K562 (cell line): ENCODE results near the gene MYO3B. TPM values are rescaled to one million over a fixed set of nuclear protein-coding genes. Genes with fewer than 3 reads are reported as not detected.

Experiments
- ATAC-seq: fragments of 200-7000 bp; cut with Tn5 transposase; 3 replicates; pipeline ENCODE4 v1.9.1; 2020; ENCODE audit warnings: moderate library complexity
- BruUV-seq: library from RNA; stranded (reverse); fragments of 400-500 nt; replicated peaks from 2 replicates; lab custom pipeline; 2021; lab: Mats Ljungman, UMichigan
- CTCF ChIA-PET: fragments of 300-600 bp; formaldehyde crosslinking; extraction: SDS; loops from one replicate; lab custom pipeline; 2021; ENCODE audit warnings: low intra/inter-chr PET ratio; lab: Yijun Ruan, JAX
- POLR2A ChIA-PET: fragments of 300-600, 350-650 bp; sonication (Branson Sonifier 250); formaldehyde crosslinking; extraction: SDS; loops from one replicate; lab custom pipeline; 2021; ENCODE audit warnings: antibody characterized with exemption, inconsistent platforms; lab: Yijun Ruan, JAX
- DNase-seq, 4 experiments: peaks; one replicate each; pipeline versions ENCODE4 v3.0.0 to v3.0.0-alpha.2; 2011 to 2018; ENCODE audit warnings: low spot score in 3 of 4, mixed read lengths in 3 of 4; ENCODE audit errors: extremely low read depth in 1 of 4
- FAIRE-seq: peaks from 2 replicates; lab custom pipeline; 2011; peaks lifted over from hg19 to GRCh38; lab: Jason Lieb, UNC
- H2AFZ ChIP-seq: 2 replicates; pipeline ENCODE4 v1.6.0; 2011; ENCODE audit warnings: low read depth, low read length, control low read depth, inconsistent platforms
- H3K27ac ChIP-seq: fragments of 200-600 bp; 3 replicates; pipeline ENCODE4 v1.8.0; 2011; ENCODE audit warnings: low read depth, mild to moderate bottlenecking, control low read depth, inconsistent platforms, low read length, moderate library complexity, mixed read lengths; ENCODE audit errors: extremely low read depth
- H3K27me3 ChIP-seq, 2 experiments: fragments of 300-600 bp in 1 of 2; 2 replicates in 1 of 2; 3 replicates in 1 of 2; pipeline versions ENCODE4 v1.6.0 to v1.8.0; 2011; ENCODE audit warnings: inconsistent platforms in 2 of 2, low read length in 2 of 2, mild to moderate bottlenecking in 1 of 2, mixed read lengths in 1 of 2, moderate library complexity in 1 of 2; ENCODE audit not compliant: control insufficient read depth in 2 of 2, insufficient read depth in 2 of 2
- H3K36me3 ChIP-seq: fragments of 300-600 bp; 3 replicates; pipeline ENCODE4 v1.8.0; 2011; ENCODE audit warnings: mild to moderate bottlenecking, low read length, inconsistent platforms; ENCODE audit not compliant: control insufficient read depth, insufficient read depth
- H3K4me1 ChIP-seq, 2 experiments: fragments of 200-600 bp in 1 of 2; replicated peaks in 1 of 2; 2 replicates in 1 of 2; 3 replicates in 1 of 2; pipeline versions ENCODE4 v1.5.1 to v1.8.0; 2011; ENCODE audit warnings: inconsistent platforms in 2 of 2, low read length in 2 of 2, mild to moderate bottlenecking in 1 of 2, mixed read lengths in 1 of 2, moderate library complexity in 1 of 2; ENCODE audit not compliant: control insufficient read depth in 2 of 2, insufficient read depth in 2 of 2
- H3K4me2 ChIP-seq: 2 replicates; pipeline ENCODE4 v1.6.1; 2011; ENCODE audit warnings: low read length, control low read depth, inconsistent platforms, mixed read lengths; ENCODE audit not compliant: insufficient read depth
- H3K4me3 ChIP-seq: fragments of 200-600 bp; sonication (generic), shearing (Covaris generic); 2 replicates; pipeline ENCODE4 v1.5.1; 2016; ENCODE audit warnings: control low read depth, inconsistent platforms
- H3K79me2 ChIP-seq: fragments of 200-600 bp; 3 replicates; pipeline ENCODE4 v1.8.0; 2011; ENCODE audit warnings: low read length, inconsistent platforms; ENCODE audit not compliant: control insufficient read depth, insufficient read depth
- H3K9ac ChIP-seq, 2 experiments: 2 replicates each; pipeline versions ENCODE4 v1.6.0 to v1.6.1; 2011; ENCODE audit warnings: low read depth in 2 of 2, low read length in 2 of 2, control low read depth in 1 of 2, inconsistent platforms in 1 of 2, mild to moderate bottlenecking in 1 of 2, mixed read lengths in 1 of 2; ENCODE audit not compliant: insufficient read depth in 1 of 2
- H3K9me1 ChIP-seq: one replicate; pipeline ENCODE4 v1.6.0; 2011; ENCODE audit warnings: inconsistent platforms, mild to moderate bottlenecking, low read length, moderate library complexity; ENCODE audit not compliant: control insufficient read depth, insufficient read depth
- H3K9me3 ChIP-seq: replicated peaks from 2 replicates; pipeline ENCODE4 v1.5.1; 2011; ENCODE audit warnings: low read depth, low read length, inconsistent platforms; ENCODE audit not compliant: control insufficient read depth, insufficient read depth
- H4K20me1 ChIP-seq: replicated peaks from 2 replicates; pipeline ENCODE4 v1.6.1; 2011; ENCODE audit warnings: low read length, inconsistent platforms, mixed read lengths; ENCODE audit not compliant: control insufficient read depth, insufficient read depth
- AFF4 ChIP-seq: sonication (generic); formaldehyde crosslinking; IDR thresholded peaks from 2 replicates; pipeline ENCODE4 v1.8.0; 2023; ENCODE audit warnings: mild to moderate bottlenecking, missing genetic modification reagents
- ARID3B ChIP-seq: fragments of 250-450 bp; sonication (Bioruptor Pico); IDR thresholded peaks from 2 replicates; pipeline ENCODE4 v1.4.0; 2020; ENCODE audit warnings: borderline replicate concordance
- HCFC1 ChIP-seq: IDR thresholded peaks from 2 replicates; pipeline ENCODE4 v1.6.1; 2012; ENCODE audit warnings: low read depth, low read length, improper control_type of control experiment
- ID3 ChIP-seq, 2 experiments: fragments of 250-450 bp in 1 of 2; fragments of 450-650 bp in 1 of 2; sonication (Bioruptor Pico) in 1 of 2; IDR thresholded peaks; 2 replicates each; pipeline versions ENCODE4 v1.6.1 to v1.8.0; 2016 to 2021; ENCODE audit warnings: mild to moderate bottlenecking in 2 of 2, moderate library complexity in 2 of 2, missing compliant biosample characterization in 1 of 2, missing genetic modification characterization in 1 of 2
- NR4A1 ChIP-seq, 2 experiments: fragments of 250-450 bp in 1 of 2; fragments of 450-650 bp in 1 of 2; sonication (Bioruptor Pico) in 1 of 2; IDR thresholded peaks; 2 replicates each; pipeline versions ENCODE4 v1.4.0 to v1.6.1; 2016 to 2020; ENCODE audit warnings: mild to moderate bottlenecking in 2 of 2, missing compliant biosample characterization in 1 of 2, missing genetic modification characterization in 1 of 2, moderate library complexity in 1 of 2
- PHB ChIP-seq: fragments of 250-450 bp; sonication (Bioruptor Pico); IDR thresholded peaks from 2 replicates; pipeline ENCODE4 v1.5.0; 2021
- RBM39 ChIP-seq: fragments of 200-400 bp; formaldehyde crosslinking; optimal IDR thresholded peaks from 2 replicates; pipeline ENCODE3; 2018; ENCODE audit warnings: low read depth, low read length
- THRA ChIP-seq: fragments of 450-650 bp; IDR thresholded peaks from 2 replicates; pipeline ENCODE4 v1.6.1; 2017; ENCODE audit warnings: mild to moderate bottlenecking, moderate library complexity
- YY1 ChIP-seq, 3 experiments: IDR thresholded peaks; 2 replicates each; pipeline ENCODE4 v1.6.1; 2011; ENCODE audit warnings: low read length in 2 of 3, mild to moderate bottlenecking in 2 of 3, moderate library complexity in 2 of 3, borderline replicate concordance in 1 of 3, control low read depth in 1 of 3, low read depth in 1 of 3; ENCODE audit not compliant: insufficient read depth in 3 of 3, insufficient replicate concordance in 2 of 3, control insufficient read depth in 1 of 3, insufficient read length in 1 of 3; ENCODE audit errors: extremely low read depth in 1 of 3
- ZC3H11A ChIP-seq: IDR thresholded peaks from 2 replicates; pipeline ENCODE4 v1.6.1; 2012; ENCODE audit warnings: low read depth, low read length, improper control_type of control experiment
- ZNF311 ChIP-seq: fragments of 250-450 bp; sonication (Bioruptor Pico); IDR thresholded peaks from 2 replicates; pipeline ENCODE4 v1.4.0; 2020; ENCODE audit warnings: mild to moderate bottlenecking, moderate library complexity
- ZNF395 ChIP-seq: fragments of 200-800 bp; sonication (Bioruptor generic); IDR thresholded peaks from 2 replicates; pipeline ENCODE4 v1.6.1; 2017; ENCODE audit warnings: missing genetic modification characterization, missing compliant biosample characterization
- in situ Hi-C: fragments of 300-500 bp; cut with MboI; formaldehyde crosslinking; loops from 4 replicates; pipeline ENCODE4 v1.15.0; 2018; ENCODE audit warnings: inconsistent platforms, mixed read lengths
- intact Hi-C: fragments of 100-400 bp; cut with micrococcal nuclease; formaldehyde crosslinking; loops from 2 replicates; pipeline ENCODE4 v1.14.2; 2022
- polyA plus RNA-seq, 8 experiments: library from polyadenylated mRNA; depleted of rRNA in 4 of 8; stranded (reverse) in 5 of 8; unstranded in 3 of 8; fragments of >200 nt; fragmentation: Nextera tagmentation in 2 of 8; fragmentation: Illumina TruSeq in 1 of 8; extraction: Ambion mirVana in 2 of 8; extraction: Trizol in 1 of 8; gene quantifications; 2 replicates each; pipeline versions ENCODE4 v1.2.1 to v1.2.3, GENCODE V29; 2011 to 2014; ENCODE audit warnings: inconsistent platforms in 1 of 8, missing spikeins in 1 of 8
- total RNA-seq, 7 experiments: library from RNA; depleted of rRNA in 6 of 7; stranded (reverse); fragments of >200 nt in 6 of 7; fragmentation: Illumina TruSeq in 2 of 7; extraction: Trizol in 2 of 7; gene quantifications; 2 replicates each; pipeline versions ENCODE4 v1.2.1 to v1.2.3, GENCODE V29; 2011 to 2021; ENCODE audit warnings: low replicate concordance in 1 of 7

The MYO3B gene
- total and polyA plus RNA-seq, 9 of the 15 experiments (the other 6 are each of a cell fraction or from before 2014, with no cell fraction given), result 2.7 to 6.5 (median 3.6) TPM

- Histone ChIP-seq H3K9me3 (no peaks in the 10 kb centered on the region; the same call in 1 of the 2 replicates), H2AFZ (0 out of 2 replicates have a peak overlapping the region, but pooled peaks have one; percentile 4), H3K27me3 (no peaks in the 10 kb centered on the region), H4K20me1 (no peaks in the 10 kb centered on the region), H3K4me1 (peaks cover 25 to 57% of the 10 kb centered on the region in 2 experiments), H3K36me3 (no peaks in the 10 kb centered on the region), H3K4me2 (no peak overlapping the region), H3K4me3 (no peak overlapping the region), H3K9me1 (no peaks in the 10 kb centered on the region), H3K9ac (no peak overlapping the region), H3K79me2 (no peaks in the 10 kb centered on the region), H3K27ac (no peak overlapping the region)
- BruUV-seq, result no TSS peak
- ChIA-PET CTCF (no interaction called here), POLR2A (interaction anchor here (0.6 to 1.7 kb wide), 3 partner anchors 13 to 20 kb away, joined by 3 to 5 read pairs (median 4); no protein-coding TSS in a partner anchor)
- DNase-seq, result no peak
- no peak for FAIRE-seq
- intact Hi-C loops, result no loop called here
- no peak for ATAC-seq
- in situ Hi-C loops, result no loop called here
- TF ChIP-seq ZNF311 (peak; percentile 76), ZC3H11A (no peak), PHB (no peak), AFF4 (CRISPR knock-in tag) (no peak), THRA (no peak), ARID3B (CRISPR knock-in tag) (no peak), ZNF395 (no peak), YY1 (IDR thresholded peaks at IDR 0.05; ENCODE audit: borderline replicate concordance in 1 of 3, control insufficient read depth in 1 of 3, extremely low read depth in 1 of 3, insufficient read depth in 3 of 3, insufficient read length in 1 of 3, insufficient replicate concordance in 2 of 3, low read depth in 1 of 3, low read length in 2 of 3) (no peak), HCFC1 (no peak), ID3 (CRISPR knock-in tag; IDR thresholded peaks at IDR 0.05) (no peak), ID3 (tag; IDR thresholded peaks at IDR 0.05) (peak; percentile 71), NR4A1 (CRISPR knock-in tag; IDR thresholded peaks at IDR 0.05) (no peak), NR4A1 (tag; IDR thresholded peaks at IDR 0.05) (peak; percentile 56; the same call in 1 of the 2 replicates), RBM39 (no peak)
Observed at GRCh38 chr2:170267071-170267470, 89.1 kb downstream of the MYO3B start.
